CD4-positive, alpha-beta T cell treated with Interleukin-6 at 100 ng/mL for 8 hours (primary cell): ENCODE measurements around the gene HNF4A.

Source experiments
- DNase-seq: peaks from one replicate; pipeline ENCODE4 v3.0.0-alpha.2; 2020; ENCODE audit warnings: mixed read lengths, low spot score

Gene HNF4A

DNA sequence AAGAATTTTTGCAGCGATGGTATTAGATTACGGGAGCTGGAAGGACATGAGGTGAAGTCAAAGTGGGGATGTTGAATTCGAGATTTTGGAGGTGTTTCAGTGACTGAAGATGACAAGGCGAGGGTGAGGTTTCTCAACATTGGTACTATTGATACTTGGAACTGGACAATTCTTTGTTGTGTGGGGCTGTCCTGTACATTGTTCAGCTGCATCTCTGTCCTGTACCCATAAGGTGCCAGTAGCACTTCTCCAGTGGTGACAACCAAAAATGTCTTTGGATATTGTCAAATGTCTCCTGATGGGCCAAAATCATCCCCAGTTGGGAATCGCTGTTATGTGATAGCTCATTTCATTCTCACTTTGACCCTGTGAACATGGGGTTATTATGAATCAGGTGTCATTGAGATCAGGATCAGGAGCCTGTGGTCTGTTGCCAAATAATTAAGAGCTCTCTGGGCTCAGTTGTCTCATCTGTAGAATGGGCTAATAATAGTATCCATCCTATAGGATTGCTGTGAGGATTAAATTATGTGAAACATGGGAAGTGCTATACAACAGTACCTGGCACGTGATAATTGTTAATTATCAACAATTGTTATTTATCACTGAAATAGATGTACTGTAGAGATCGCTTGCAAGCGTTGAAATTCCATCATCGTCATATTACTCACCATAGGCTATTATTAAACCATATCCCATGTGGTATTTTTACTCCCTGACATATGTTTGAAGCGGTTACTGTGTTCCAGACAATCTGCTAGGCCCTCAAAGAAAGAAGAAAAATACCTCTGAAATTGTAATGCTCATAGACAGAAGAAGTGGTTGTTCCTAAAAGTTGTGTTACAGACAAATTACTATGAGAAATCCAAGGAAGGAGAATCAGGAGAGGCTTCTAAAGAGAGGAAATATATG is 71.6 kb downstream of the HNF4A start:
- DNase-seq = no peak

DNA sequence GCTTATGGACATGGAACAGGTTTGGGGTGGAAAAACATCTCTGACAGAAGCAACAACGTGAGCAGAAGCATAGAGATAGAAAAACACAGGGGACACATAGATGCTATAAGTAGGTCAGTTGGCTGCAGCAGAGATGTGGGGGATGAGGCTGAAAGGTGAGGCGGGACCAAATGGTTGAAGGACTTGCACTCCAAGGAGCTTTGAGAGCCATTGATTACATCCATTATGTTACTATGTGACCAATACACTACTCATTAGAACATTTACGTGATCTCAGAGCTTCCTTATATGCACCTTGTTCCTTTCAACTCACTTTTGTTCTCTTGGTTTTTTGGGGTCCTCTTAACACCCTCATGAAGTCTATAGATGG is 72.3 kb downstream of the HNF4A start:
- no peak for DNase-seq

DNA sequence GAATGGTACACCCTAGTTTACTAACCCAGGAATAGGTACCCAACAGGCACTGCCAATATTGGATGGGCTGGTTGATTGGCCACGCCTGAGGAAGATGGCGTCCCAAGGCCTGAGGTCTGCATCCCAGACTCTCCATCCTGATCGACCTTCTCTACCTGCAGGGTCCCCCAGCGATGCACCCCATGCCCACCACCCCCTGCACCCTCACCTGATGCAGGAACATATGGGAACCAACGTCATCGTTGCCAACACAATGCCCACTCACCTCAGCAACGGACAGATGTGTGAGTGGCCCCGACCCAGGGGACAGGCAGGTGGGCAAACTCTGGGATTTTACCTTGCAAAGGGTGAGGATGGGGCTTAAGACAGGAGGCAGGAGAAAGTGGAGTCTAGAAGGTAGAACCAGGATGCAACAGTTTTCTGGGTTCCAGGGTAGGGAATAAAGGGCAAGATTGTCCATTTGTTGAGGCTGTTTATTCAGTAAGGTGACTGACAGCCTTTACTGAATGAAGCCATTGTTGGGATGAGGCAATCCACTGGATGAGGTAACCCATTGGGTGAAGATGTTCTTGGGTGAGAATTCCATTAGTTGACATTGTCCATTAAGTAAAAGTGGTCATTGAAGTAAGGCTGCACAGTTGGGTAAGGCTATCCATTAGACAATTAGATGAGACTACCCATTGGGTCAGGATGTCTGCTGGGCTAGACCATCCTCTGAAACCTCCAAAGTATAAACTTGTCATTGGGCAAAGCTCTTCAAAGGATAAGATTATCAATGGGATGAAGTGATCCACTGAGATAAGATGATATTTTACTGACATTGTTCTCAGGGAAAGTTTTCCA is 72.9 kb downstream of the HNF4A start:
- DNase-seq = no peak

DNA sequence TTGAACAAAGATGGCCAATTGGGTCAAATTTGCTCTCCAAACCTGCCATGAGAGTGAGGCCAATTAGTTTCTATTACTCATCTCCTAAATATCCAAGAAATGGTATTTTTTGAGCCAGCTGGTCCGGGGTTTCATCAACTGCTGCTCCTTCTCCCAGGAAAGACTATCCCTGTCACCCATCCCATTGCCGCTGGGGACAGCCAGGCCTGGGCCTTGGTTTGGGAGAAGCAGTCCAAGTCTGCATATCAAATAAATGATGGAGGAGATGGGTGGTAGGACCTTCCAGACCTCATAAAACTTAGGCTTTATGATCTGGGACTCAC is 73.5 kb downstream of the HNF4A start:
- no peak for DNase-seq

DNA sequence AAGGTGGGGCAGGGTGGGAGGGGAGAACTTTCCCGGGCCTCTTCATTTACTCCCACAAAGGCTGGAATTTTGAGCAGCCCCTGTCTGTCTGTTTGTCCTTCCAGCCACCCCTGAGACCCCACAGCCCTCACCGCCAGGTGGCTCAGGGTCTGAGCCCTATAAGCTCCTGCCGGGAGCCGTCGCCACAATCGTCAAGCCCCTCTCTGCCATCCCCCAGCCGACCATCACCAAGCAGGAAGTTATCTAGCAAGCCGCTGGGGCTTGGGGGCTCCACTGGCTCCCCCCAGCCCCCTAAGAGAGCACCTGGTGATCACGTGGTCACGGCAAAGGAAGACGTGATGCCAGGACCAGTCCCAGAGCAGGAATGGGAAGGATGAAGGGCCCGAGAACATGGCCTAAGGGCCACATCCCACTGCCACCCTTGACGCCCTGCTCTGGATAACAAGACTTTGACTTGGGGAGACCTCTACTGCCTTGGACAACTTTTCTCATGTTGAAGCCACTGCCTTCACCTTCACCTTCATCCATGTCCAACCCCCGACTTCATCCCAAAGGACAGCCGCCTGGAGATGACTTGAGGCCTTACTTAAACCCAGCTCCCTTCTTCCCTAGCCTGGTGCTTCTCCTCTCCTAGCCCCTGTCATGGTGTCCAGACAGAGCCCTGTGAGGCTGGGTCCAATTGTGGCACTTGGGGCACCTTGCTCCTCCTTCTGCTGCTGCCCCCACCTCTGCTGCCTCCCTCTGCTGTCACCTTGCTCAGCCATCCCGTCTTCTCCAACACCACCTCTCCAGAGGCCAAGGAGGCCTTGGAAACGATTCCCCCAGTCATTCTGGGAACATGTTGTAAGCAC is 74.1 kb downstream of the HNF4A start:
- no peak for DNase-seq

DNA sequence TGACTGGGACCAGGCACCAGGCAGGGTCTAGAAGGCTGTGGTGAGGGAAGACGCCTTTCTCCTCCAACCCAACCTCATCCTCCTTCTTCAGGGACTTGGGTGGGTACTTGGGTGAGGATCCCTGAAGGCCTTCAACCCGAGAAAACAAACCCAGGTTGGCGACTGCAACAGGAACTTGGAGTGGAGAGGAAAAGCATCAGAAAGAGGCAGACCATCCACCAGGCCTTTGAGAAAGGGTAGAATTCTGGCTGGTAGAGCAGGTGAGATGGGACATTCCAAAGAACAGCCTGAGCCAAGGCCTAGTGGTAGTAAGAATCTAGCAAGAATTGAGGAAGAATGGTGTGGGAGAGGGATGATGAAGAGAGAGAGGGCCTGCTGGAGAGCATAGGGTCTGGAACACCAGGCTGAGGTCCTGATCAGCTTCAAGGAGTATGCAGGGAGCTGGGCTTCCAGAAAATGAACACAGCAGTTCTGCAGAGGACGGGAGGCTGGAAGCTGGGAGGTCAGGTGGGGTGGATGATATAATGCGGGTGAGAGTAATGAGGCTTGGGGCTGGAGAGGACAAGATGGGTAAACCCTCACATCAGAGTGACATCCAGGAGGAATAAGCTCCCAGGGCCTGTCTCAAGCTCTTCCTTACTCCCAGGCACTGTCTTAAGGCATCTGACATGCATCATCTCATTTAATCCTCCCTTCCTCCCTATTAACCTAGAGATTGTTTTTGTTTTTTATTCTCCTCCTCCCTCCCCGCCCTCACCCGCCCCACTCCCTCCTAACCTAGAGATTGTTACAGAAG is 75.0 kb downstream of the HNF4A start:
- no peak for DNase-seq

DNA sequence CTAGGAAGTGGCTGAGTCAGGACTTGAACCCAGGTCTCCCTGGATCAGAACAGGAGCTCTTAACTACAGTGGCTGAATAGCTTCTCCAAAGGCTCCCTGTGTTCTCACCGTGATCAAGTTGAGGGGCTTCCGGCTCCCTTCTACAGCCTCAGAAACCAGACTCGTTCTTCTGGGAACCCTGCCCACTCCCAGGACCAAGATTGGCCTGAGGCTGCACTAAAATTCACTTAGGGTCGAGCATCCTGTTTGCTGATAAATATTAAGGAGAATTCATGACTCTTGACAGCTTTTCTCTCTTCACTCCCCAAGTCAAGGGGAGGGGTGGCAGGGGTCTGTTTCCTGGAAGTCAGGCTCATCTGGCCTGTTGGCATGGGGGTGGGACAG is 75.6 kb downstream of the HNF4A start:
- DNase-seq = no peak

DNA sequence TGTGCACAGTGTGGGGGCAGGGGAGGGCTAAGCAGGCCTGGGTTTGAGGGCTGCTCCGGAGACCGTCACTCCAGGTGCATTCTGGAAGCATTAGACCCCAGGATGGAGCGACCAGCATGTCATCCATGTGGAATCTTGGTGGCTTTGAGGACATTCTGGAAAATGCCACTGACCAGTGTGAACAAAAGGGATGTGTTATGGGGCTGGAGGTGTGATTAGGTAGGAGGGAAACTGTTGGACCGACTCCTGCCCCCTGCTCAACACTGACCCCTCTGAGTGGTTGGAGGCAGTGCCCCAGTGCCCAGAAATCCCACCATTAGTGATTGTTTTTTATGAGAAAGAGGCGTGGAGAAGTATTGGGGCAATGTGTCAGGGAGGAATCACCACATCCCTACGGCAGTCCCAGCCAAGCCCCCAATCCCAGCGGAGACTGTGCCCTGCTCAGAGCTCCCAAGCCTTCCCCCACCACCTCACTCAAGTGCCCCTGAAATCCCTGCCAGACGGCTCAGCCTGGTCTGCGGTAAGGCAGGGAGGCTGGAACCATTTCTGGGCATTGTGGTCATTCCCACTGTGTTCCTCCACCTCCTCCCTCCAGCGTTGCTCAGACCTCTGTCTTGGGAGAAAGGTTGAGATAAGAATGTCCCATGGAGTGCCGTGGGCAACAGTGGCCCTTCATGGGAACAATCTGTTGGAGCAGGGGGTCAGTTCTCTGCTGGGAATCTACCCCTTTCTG is 76.2 kb downstream of the HNF4A start:
- no peak for DNase-seq

DNA sequence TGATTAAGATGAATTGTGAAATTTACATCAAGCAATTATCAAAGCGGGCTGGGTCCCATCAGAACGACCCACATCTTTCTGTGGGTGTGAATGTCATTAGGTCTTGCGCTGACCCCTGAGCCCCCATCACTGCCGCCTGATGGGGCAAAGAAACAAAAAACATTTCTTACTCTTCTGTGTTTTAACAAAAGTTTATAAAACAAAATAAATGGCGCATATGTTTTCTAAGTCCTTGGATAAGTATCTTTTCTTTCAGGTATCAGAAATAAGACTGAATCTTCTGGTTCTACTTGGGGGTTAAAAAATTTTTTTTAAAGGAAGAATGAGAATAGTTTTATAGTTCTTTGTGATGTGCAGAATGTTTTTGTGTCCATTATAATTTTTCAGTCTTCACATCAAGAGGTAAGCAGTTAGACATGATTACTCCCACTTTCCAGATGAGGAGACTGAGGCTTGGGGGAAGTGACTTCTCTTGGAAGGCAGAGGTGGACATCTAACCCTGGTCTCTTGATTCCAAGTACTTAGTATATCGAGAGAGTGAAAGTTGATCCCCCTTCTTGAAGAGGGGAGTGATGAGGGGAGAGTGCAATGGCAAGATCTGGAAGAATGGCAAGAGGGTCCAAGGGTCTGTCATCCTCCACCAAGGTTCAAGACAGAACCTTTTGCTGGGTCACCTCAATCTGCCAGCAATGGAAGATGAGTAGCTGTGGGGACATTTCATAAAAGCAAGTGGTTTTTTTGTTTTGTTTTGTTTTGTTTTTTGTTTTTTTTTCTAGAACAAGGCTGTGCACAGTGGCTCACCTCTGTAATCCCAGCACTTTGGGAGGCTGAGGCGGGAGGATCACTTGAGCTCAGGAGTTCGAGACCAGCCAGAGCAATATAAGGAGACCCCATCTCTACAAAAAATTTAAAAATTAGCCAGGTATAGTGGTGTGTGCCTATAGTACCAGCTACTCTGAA is 77.4 kb downstream of the HNF4A start:
- DNase-seq = no peak

DNA sequence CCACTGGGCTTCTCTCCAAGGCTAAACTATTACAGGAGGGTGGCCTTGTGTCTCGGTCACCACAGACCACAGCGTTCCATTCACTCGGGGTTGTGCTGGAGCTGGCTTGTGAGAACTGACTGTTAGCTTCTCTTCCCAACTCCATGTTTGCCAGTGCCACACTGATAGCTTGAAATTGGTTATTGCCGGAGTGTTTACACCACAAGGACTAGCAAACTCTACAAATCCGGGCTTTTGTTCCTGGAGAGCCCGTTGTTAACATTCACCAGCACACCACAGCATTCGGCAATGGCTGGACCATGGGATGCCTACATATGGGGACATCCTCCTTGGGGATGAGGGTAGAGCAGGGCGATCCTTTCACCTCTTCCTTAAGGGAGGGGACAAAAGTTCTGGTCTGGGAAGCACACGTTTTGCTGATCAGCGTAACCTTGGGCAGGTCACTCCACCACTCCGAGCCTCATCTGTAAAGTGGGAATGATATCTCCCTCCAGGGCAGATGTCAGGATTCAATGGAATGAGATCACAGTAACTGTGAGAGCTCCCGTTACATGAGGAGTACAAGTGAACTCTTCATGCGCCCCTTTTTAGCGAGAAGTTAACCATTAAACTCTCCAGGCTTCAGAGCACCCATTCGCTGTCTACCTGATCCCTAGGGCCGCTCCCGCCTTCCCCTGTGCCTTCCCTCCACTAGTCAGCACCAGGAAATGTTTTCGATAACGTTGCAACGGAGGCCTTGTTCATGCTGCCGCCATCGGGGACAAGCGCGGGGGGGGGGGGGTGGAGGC is 78.4 kb downstream of the HNF4A start:
- no peak for DNase-seq

DNA sequence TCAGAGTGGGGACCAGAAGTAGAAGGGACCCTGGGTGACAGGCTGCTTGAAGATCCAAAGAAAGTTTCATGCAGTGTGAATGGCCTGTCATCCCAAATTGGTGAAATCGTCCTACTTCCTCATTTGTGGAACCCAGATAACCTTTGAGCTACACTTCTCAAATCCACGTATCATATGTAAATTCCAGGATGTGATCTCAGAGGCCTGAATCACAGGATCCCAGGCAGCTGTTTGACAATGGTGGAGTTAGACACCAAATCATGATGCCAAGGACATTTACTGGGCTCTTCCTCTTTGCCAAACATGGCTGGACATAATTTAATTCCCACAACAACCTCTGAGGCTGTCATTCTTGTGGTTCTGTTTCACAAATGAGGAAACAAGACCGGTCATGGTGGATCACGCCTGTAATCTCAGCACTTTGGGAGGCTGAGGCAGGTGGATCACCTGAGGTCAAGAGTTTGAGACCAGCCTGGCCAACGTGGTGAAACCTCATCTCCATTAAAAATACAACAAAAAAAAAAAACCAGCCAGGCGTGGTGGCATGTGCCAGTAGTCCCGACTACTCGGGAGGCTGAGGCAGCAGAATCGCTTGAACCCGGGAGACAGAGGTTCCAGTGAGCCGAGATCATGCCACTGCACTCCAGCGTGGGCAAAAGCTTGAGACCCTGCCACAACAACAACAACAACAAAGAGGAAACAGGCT is 80.3 kb downstream of the HNF4A start:
- DNase-seq = no peak

DNA sequence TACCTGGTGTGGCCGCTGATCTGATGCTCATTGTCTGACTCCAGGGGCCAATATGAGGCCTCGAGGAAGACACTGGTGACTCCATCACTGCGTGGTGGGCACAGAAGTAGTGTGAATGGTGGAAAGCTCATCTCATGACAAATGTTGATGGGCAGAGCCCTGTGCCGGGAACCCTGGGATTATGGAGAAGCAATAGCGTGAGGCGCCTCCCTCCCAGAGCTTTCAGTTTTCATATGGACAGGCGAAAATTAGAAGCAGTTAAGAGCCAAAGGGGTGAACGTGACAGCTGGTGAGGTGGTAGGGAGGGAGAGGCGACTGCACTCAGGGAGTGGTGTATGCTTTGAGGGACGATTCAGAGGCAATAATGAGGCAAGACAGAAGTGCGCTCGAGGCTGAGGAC is 80.9 kb downstream of the HNF4A start:
- DNase-seq = no peak

DNA sequence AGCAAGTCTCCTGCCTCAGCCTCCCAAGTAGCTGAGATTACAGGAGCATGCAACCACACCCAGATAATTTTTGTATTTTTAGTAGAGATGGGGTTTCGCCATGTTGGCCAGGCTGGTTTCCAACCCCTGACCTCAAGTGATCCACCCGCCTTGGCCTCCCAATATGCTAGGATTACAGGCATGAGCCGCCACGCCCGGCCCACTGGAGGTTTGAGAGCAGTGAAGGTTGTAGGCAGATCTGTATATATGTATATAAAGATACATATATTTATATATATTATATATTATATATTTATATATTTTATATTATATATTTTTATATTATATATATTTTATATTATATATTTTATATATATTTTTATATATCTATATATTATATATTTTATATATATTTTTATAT is 82.0 kb downstream of the HNF4A start:
- no peak for DNase-seq

DNA sequence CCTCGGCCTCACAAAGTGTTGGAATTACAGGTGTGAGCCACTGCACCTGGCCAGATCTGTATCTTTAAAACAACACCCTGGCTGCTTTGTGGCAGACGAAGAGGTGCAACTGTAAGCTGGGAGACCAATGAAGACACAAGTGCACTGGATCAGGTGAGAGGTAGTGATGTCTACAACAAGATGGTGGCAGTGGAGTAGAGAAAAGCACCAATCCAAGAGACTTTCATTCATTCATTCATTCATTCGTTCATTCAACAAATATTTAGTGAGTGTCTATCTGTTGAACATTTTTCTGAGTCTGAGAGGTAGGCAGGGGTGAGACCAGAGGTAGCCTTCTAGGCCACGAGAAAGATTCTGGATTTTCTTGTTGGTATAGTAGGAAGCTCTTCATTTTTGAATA is 83.3 kb downstream of the HNF4A start:
- no peak for DNase-seq

DNA sequence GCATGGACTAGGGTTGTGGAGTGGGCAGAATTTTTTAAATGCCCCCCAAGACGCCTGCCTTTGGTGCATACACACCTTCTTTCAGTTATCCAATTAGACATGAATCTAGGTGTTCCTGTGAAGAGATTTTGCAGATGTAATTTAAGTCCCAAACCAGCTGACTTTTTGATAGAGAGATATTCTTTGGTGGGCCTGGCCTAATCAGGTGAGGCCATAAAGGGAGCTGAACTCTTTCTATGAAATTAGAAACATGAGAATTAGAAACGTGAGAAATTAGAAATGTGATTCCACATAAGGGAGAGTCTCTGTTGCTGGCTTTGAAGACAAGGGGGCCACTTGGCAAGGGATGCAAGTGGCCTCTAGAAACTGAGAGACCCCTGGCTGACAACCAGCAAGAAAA is 83.8 kb downstream of the HNF4A start:
- no peak for DNase-seq

DNA sequence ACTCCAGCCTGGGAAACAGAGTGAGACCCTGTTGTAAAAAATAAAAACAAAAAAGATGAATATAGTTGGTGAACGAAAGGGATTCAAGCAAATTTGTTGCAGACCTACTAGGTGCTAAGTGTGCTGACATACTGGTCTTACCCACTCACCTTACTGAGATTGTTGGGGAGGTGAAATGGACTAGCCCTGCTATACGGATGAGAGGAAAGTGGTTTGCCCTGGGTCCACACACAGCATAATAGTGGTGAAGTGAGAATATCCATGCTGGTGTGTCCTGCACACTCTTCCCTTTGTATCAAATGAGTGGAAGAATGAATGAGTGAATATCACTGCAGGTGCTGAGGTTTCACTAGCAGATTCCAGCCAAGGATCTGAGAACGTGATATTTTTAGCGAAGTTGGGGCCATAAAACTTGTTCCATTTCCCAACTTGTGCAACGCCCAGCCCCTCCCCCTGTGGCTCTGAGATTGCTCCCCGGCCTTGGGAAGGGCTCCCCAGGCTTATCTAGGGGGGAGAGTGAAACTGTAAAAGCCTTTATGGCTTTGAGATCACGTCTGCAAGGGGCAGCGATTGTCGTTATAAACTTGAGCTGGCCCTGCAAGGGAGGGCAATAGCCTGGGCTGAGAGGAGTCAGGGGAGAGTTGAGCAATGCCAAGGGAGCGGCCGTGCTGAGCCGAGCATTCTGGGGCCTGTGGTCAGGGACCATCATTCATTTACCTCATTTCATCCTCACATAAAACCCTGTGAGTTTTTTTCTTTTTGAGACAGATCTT is 87.0 kb downstream of the HNF4A start:
- no peak for DNase-seq
